Skin of body (tissue), 2 donors: Measurements from ENCODE around the gene TPD52L2. TPM values are rescaled to one million over a fixed set of nuclear protein-coding genes. Genes with fewer than 3 reads are reported as not detected.
"Not testable (repeated sequence)": the region's sequence is repeated elsewhere in the genome, so short reads cannot be mapped to it uniquely, and the experiment has no call there.

Source experiments
- DNase-seq: peaks from one replicate; lab custom pipeline; 2025; lab: John Stamatoyannopoulos, UW
- total RNA-seq: library from RNA; depleted of rRNA; stranded (reverse); fragments of >200 nt; gene quantifications from one replicate; pipeline ENCODE4 v1.2.3, GENCODE V29; 2014

TPD52L2 gene
- total RNA-seq, 1 donor from 2014 or later: 39.3 TPM

- no peak for DNase-seq
Observed at GRCh38 chr20:63895202-63895951, 30.3 kb downstream of the TPD52L2 start.

GRCh38 chr20:63895952-63896263 is 30.8 kb downstream of the TPD52L2 start:
- DNase-seq: no peak

DNA sequence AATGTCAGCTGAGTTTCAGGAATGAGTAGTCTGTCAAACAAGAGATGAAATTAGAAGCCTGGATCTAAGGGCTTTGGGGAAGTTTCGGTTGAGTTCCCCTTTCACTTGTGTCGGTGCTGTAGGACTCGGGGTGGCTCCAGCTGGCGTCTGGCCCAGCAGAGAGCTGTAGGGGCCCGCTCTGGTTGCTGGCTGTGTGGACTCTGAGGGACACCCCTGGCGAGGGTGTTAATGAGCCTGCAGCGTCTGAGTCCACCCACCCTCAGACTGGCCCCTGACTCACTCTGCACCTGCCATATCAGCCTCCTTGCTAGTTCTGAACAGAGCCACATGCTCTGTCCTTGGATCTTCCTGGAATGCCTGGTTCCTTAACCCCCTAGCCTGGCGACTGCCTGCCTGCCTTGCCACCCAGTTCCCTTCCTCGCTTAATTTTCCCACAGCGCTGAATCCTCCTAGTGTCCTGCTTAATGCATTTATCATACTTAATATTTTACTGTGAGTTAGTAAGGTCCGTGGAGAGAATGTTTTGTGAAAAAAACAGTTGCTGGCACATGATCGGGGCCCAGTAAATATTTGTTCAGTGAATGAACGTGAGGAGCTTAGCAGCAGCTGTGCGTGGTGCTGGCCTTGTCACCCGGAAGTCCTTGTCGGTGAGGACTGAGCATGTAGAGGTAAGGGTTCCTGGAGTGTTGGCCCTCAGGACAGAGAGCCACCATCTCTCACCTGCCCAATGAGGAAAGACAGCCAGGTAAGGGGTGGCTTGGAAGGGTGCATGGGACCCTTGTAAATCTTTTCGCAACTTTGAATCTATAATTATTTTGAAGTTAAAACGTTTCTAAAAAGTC is 31.4 kb downstream of the TPD52L2 start:
- DNase-seq: no peak

DNA sequence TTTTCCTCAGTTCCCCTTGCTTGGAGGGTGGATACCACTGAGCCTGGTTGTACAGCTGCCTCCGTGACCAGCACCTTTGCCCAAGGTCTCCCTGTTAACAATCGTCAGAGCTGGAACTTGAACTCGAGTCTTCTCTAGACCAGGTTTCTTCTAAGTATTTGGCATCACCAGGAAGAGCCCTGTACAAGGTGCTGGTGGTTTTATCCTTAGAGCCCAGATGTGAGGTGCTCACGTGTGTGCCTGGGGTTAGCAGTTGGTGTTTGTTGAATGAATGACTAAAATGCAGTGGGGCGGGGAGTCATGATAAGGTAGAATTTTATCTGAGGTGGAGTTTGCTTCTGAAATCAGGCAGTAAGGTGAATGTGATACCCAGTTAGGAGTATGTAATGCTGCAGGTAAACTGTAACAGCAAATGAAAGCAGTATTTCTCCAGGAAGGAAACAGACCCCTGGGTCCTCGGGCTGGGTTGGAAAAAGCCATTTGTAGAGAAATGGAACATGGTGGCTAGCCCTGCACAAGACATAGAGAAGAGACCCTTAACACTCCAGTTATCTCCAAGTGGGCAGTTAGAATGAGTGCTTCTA is 33.0 kb downstream of the TPD52L2 start:
- DNase-seq: no peak

- no peak for DNase-seq
Observed at GRCh38 chr20:63898882-63899558, 34.0 kb downstream of the TPD52L2 start.

- DNase-seq: no peak
Observed at GRCh38 chr20:63900413-63900812, 35.3 kb downstream of the TPD52L2 start.

- DNase-seq: no peak
Observed at GRCh38 chr20:63903796-63904561, 38.9 kb downstream of the TPD52L2 start.

- no peak for DNase-seq
Observed at GRCh38 chr20:63908008-63908682, 43.1 kb downstream of the TPD52L2 start.

GRCh38 chr20:63911176-63911575 is 46.1 kb downstream of the TPD52L2 start:
- no peak for DNase-seq

DNA sequence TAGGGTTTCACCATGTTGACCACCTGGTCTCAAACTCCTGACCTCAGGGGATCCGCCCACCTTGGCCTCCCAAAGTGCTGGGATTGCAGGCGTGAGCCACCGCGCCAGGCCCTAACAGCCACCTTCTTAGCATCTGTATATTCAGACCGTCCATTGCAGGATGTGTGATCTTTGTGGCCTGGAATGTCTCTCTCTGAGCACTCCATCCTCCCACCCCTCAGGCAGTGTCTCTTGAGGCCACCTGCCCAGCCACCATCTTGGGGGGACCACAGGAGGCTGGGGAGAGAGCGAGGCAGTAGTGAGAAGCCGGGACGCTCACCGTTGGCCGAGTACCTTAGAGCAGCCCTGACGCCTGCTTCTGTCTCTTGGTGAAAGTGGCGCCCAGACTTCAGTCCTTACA is 48.7 kb downstream of the TPD52L2 start:
- no peak for DNase-seq

GRCh38 chr20:63915471-63915870 is 50.4 kb downstream of the TPD52L2 start:
- no peak for DNase-seq

DNA sequence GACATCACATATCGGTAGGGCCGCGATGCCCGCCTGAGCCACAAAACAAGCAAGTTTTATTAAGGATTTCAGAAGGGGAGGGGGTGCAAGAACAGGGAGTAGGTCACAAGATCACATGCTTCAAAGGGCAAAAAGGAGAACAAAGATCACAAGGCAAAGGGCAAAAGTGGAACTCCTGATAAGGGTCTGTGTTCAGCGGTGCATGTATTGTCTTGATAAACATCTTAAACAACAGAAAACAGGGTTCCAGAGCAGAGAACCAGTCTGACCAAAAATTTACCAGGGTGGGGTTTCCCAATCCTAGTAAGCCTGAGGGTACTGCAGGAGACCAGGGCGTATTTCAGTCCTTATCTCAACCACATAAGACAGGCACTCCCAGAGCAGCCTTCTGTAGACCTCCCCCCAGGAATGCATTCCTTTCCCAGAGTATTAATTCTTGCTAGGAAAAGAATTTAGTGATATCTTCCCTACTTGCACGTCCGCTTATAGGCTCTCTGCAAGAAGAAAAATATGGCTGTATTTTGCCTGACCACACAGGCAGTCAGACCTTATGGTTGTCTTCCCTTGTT is 51.4 kb downstream of the TPD52L2 start:
- not testable (repeated sequence) for DNase-seq

DNA sequence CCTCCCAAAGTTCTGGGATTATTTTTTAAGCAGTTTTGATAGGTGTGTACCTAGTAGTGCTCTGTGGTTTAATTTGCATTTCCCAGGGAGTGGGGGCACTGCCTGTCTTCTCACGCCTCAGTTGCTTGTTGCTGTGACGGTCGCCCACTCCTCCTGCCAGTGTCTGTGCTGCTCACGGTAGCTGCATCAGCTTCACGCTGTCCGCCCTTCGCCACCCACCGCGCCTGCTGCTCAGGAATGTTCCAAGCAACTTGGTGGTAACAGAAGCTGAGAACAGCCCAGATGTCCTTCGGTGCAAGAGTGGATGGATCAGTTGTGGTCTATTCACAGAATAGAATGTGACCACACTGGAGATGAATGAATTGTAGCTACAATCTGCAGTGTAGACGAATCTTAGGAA is 52.7 kb downstream of the TPD52L2 start:
- no peak for DNase-seq

GRCh38 chr20:63919130-63919529 is 54.1 kb downstream of the TPD52L2 start:
- no peak for DNase-seq

- no peak for DNase-seq
Observed at GRCh38 chr20:63920226-63920625, 55.2 kb downstream of the TPD52L2 start.

DNA sequence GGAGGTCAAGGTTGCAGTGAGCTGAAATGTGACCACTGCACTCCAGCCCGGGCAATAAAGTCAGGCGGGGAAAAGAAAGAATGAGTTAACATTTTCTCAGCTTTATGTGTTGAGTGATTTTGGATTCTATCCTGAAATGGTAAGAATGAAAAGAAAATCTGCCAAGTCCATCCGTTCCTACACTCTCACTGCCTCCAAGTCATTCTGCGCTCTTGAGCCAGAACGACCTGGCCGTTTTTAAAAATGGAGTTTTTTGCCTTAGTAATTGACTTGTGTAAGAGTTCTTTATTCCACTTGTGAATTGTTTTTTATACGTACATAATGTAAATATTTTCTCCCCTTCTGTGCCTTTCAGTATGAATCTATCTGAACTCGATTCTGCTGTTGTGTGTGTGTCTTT is 58.6 kb downstream of the TPD52L2 start:
- no peak for DNase-seq

- DNase-seq: no peak
Observed at GRCh38 chr20:63924241-63924640, 59.2 kb downstream of the TPD52L2 start.

- DNase-seq: no peak
Observed at GRCh38 chr20:63926298-63926697, 61.2 kb downstream of the TPD52L2 start.

DNA sequence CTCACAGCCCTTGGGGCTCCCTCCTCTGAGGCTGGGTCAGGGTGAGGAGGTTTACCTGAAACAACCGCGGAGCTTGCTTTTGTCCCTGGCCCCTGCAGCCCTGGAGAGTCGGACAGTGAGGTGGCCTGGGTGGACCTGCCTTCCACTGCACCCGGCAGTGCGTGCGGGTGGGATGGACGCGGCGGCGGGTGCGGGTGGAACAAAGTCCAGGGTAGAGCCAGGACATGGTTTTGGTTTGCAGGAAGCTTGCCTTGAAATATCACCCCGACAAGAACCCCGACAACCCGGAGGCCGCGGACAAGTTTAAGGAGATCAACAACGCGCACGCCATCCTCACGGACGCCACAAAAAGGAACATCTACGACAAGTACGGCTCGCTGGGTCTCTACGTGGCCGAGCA is 64.0 kb downstream of the TPD52L2 start:
- DNase-seq: no peak

DNA sequence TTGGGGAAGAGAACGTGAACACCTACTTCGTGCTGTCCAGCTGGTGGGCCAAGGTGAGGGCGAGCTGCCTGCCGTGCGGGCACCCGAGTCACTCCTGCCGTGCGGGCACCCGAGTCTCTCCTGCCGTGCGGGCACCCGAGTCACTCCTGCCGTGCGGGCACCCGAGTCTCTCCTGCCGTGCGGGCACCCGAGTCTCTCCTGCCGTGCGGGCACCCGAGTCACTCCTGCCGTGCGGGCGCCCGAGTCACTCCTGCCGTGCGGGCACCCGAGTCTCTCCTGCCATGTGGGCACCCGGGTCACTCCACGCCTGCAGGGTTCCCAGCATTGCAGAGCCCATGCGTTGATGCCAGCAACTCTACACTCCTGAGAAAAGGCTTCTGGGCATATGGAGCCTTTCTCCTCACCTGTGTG is 64.4 kb downstream of the TPD52L2 start:
- not testable (repeated sequence) for DNase-seq
